Prostate gland (tissue), 2 donors: ENCODE results near the gene HDHD2. TPM values are rescaled to one million over a fixed set of nuclear protein-coding genes. Genes with fewer than 3 reads are reported as not detected.

Experiments used
- DNase-seq: peaks from one replicate; pipeline ENCODE4 v3.0.0-alpha.2; 2019; ENCODE audit warnings: low spot score
- H3K27ac ChIP-seq, 2 donors: fragments of 200-600 bp; sonication (generic); 2 replicates each; pipeline ENCODE4 v1.5.1; 2017 to 2019
- H3K27me3 ChIP-seq: fragments of 200-600 bp; sonication (generic); replicated peaks from 2 replicates; pipeline ENCODE4 v1.5.1; 2019; ENCODE audit not compliant: insufficient read depth
- H3K36me3 ChIP-seq, 2 donors: fragments of 200-600 bp; sonication (generic); 1 replicate in 1 of 2; 2 replicates in 1 of 2; pipeline versions ENCODE4 v1.5.1 to v1.8.1; 2017 to 2019
- H3K4me1 ChIP-seq: fragments of 200-600 bp; sonication (generic); replicated peaks from 2 replicates; pipeline ENCODE4 v1.5.1; 2019
- H3K4me3 ChIP-seq, 2 donors: fragments of 200-600 bp; sonication (generic); 2 replicates each; pipeline ENCODE4 v1.5.1; 2017 to 2019
- H3K9me3 ChIP-seq: fragments of 200-600 bp; sonication (generic); 2 replicates; pipeline ENCODE4 v1.5.1; 2017
- CTCF ChIP-seq, 4 experiments: fragments of 200-600 bp in 2 of 4; fragments of 450-650 bp in 2 of 4; sonication (generic) in 2 of 4; IDR thresholded peaks; 1 replicate in 3 of 4; 2 replicates in 1 of 4; pipeline ENCODE4 v1.5.1; 2016 to 2019; ENCODE audit warnings: antibody characterized with exemption in 4 of 4, mild to moderate bottlenecking in 2 of 4, moderate library complexity in 2 of 4
- POLR2A ChIP-seq: fragments of 450-650 bp; IDR thresholded peaks from one replicate; pipeline ENCODE4 v1.6.1; 2016; ENCODE audit warnings: antibody characterized with exemption, mild to moderate bottlenecking
- POLR2AphosphoS5 ChIP-seq: sonication (generic); formaldehyde crosslinking; IDR thresholded peaks from one replicate; pipeline ENCODE4 v1.6.1; 2017; ENCODE audit warnings: antibody characterized with exemption
- WGBS: methylation state at CpG from one replicate; pipeline ENCODE4 v1.1.5; 2018; 5-methylcytosine and 5-hydroxymethylcytosine counted together
- intact Hi-C: fragments of 100-400 bp; cut with DNase I; formaldehyde crosslinking; loops from one replicate; pipeline ENCODE4 v1.14.2; 2022
- total RNA-seq, 2 donors: library from RNA; depleted of rRNA; stranded (reverse); fragments of >200 nt; gene quantifications; one replicate each; pipeline ENCODE4 v1.1.0, GENCODE V29; 2016

The HDHD2 gene
- total RNA-seq, 2 donors from 2014 or later = 37.3 to 56.3 TPM

GRCh38 chr18:47174545-47175116 is 24.3 kb upstream of the HDHD2 start:
- Histone ChIP-seq H3K9me3 (no peaks in the 10 kb centered on the region), H3K4me3 (no peak overlapping the region), H3K27me3 (no peaks in the 10 kb centered on the region), H3K4me1 (no peaks in the 10 kb centered on the region), H3K27ac (no peak overlapping the region), H3K36me3 (no peaks in the 10 kb centered on the region)
- no peak for DNase-seq
- WGBS = 62% methylated on average over 13 of the region's 13 CpGs
- intact Hi-C loops = no loop called here
- peak; percentile 51 for TF ChIP-seq POLR2AphosphoS5
- no peak for TF ChIP-seq CTCF (IDR thresholded peaks at IDR 0.05)

GRCh38 chr18:47172476-47172875 is 22.2 kb upstream of the HDHD2 start:
- DNase-seq = no peak
- Histone ChIP-seq H3K4me3 (no peak overlapping the region), H3K27me3 (no peaks in the 10 kb centered on the region), H3K9me3 (no peaks in the 10 kb centered on the region), H3K27ac (no peak overlapping the region), H3K4me1 (no peaks in the 10 kb centered on the region), H3K36me3 (no peaks in the 10 kb centered on the region)
- WGBS = 81% methylated on average over 2 of the region's 2 CpGs
- no peak for TF ChIP-seq POLR2A
- no peak for TF ChIP-seq POLR2AphosphoS5
- TF ChIP-seq CTCF (IDR thresholded peaks at IDR 0.05) = no peak
- intact Hi-C loops = no loop called here

- Histone ChIP-seq H3K4me3 (no peak overlapping the region), H3K27ac (no peak overlapping the region), H3K36me3 (no peaks in the 10 kb centered on the region), H3K27me3 (no peaks in the 10 kb centered on the region), H3K9me3 (no peaks in the 10 kb centered on the region), H3K4me1 (no peaks in the 10 kb centered on the region)
- TF ChIP-seq CTCF (IDR thresholded peaks at IDR 0.05) = no peak
- no peak for TF ChIP-seq POLR2A
- no peak for TF ChIP-seq POLR2AphosphoS5
- 84% methylated on average over 1 of the region's 1 CpG for WGBS
- DNase-seq = no peak
- intact Hi-C loops = no loop called here
Measured at GRCh38 chr18:47168913-47169312, 18.6 kb upstream of the HDHD2 start.

GRCh38 chr18:47168509-47168908 is 18.2 kb upstream of the HDHD2 start:
- Histone ChIP-seq H3K27me3 (no peaks in the 10 kb centered on the region), H3K36me3 (no peaks in the 10 kb centered on the region), H3K4me1 (no peaks in the 10 kb centered on the region), H3K4me3 (no peak overlapping the region), H3K27ac (no peak overlapping the region), H3K9me3 (no peaks in the 10 kb centered on the region)
- intact Hi-C loops = no loop called here
- no peak for DNase-seq
- TF ChIP-seq POLR2A (no peak), POLR2AphosphoS5 (no peak), CTCF (IDR thresholded peaks at IDR 0.05) (no peak)

- WGBS = 72% methylated on average over 2 of the region's 2 CpGs
- DNase-seq = no peak
- Histone ChIP-seq H3K36me3 (no peaks in the 10 kb centered on the region), H3K27ac (no peak overlapping the region), H3K4me1 (no peaks in the 10 kb centered on the region), H3K27me3 (no peaks in the 10 kb centered on the region), H3K4me3 (no peak overlapping the region), H3K9me3 (no peaks in the 10 kb centered on the region)
- intact Hi-C loops = no loop called here
- TF ChIP-seq CTCF (IDR thresholded peaks at IDR 0.05) = no peak
- TF ChIP-seq POLR2AphosphoS5 = no peak
- TF ChIP-seq POLR2A = no peak
Measured at GRCh38 chr18:47166294-47166693, 16.0 kb upstream of the HDHD2 start.
